GM21381 (cell line): ENCODE measurements around the gene NR5A1.

ENCODE experiments used
- ATAC-seq: cut with Tn5 transposase; IDR thresholded peaks from one replicate; pipeline ENCODE4 v1.9.1; 2021; ENCODE audit warnings: mild to moderate bottlenecking, moderate library complexity; ENCODE audit not compliant: unreplicated experiment

Gene NR5A1

DNA sequence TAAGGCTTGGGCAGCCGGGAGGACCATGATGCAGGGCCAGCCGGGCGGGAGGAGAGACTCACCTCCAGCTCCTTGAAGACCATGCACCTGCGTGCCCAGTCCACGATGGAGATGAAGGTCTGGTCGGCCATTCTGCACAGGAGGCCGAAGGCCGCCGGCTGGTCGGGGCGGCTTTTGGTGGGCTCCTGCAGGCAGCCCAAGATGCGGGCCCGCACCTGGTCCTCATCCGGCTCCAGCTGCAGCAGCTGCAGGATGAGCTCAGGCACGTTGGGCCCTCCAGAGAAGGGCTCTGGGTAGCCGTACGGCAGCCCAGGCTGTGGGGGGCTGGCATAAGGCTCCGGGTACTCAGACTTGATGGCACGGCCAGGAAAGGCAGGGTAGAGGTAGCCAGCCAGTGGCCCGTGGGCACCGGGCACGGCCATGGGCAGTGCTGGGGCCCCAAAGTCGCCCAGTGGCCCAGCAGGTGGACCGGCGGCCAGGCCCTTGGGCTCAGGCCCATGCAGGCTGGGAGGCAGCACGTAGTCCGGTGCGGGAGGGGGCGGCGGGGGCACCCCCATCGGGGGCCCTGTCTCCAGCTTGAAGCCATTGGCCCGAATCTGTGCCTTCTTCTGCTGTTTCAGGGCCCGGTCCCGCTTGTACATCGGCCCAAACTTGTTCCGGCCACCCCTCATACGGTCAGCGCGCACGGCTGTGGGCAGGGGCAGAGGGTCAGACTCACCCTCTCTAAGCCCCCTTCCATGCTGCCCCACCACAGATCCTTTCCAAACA lies 7.0 kb downstream of the NR5A1 start:
- no peak for ATAC-seq

- ATAC-seq: no peak
Measured at GRCh38 chr9:124499216-124499615, 8.0 kb downstream of the NR5A1 start.

- ATAC-seq: no peak
Measured at GRCh38 chr9:124498499-124499146, 8.6 kb downstream of the NR5A1 start.

GRCh38 chr9:124498040-124498439 lies 9.2 kb downstream of the NR5A1 start:
- no peak for ATAC-seq

DNA sequence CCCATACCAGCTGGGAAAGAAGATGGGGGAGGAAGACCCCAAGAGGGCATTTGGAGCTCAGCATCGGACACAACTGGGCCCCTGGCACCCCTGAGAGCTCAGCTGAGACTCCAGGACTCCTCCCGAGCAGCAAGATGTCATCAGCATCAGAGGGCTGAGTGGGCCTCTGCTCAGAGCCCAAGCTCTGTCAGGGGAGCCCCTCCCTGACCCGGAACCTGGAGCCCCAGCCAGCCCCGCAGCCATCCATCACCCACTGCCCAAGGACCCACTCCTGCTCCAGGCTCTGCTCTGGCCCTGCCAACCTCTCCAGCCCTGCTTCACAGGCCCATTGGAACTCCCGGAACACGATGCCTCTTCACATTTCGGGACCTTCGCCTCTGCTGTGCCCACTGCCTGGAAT lies 9.8 kb downstream of the NR5A1 start:
- ATAC-seq: no peak

- no peak for ATAC-seq
Measured at GRCh38 chr9:124496463-124496862, 10.7 kb downstream of the NR5A1 start.

- no peak for ATAC-seq
Measured at GRCh38 chr9:124496075-124496449, 11.1 kb downstream of the NR5A1 start.

DNA sequence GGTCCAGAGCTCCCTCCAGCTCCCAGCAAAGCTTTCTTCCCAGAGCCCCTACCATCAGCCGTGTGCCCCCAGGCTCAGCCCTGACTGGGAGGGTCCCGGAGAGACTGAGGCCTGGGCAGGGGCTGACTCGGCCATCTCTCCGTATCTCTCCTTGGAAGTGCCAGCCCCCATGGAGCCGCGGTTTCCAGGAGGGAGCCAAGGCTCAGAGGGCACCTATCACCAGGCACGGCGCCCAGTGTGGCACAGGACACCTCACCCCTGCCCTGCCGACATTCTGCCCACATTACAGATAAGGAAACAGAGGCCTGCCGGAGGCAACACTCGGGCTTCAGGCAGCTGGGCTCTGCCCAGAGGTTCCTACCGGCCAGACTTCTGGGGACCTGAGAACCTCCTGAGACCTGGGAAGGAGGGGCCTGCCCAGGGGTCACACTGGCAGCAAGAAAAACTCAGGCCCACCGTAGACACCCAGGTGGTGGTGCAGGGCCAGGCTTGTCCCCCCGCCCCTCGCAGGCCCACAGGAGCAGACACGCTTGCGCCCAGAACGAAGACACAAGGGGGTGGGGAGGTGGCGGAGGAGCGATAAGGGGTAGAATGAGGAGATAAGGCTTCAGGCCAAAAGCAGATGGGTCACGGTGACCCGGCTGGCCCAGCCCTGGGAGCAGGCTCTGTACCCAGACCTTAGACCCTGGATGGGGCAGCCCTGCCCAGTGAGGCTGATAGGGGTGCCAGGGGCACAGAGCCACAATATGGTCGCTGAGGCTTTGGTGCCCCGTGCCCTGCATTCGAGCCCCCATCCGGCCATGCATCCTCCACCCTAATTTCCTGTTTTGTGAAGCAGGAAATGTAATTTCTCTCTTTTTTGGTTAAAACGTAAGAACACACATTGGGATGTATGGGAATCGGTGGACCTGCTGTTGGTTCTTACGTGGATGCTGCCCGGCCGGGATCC lies 11.8 kb downstream of the NR5A1 start:
- no peak for ATAC-seq

GRCh38 chr9:124493794-124494479 lies 13.3 kb downstream of the NR5A1 start:
- no peak for ATAC-seq

DNA sequence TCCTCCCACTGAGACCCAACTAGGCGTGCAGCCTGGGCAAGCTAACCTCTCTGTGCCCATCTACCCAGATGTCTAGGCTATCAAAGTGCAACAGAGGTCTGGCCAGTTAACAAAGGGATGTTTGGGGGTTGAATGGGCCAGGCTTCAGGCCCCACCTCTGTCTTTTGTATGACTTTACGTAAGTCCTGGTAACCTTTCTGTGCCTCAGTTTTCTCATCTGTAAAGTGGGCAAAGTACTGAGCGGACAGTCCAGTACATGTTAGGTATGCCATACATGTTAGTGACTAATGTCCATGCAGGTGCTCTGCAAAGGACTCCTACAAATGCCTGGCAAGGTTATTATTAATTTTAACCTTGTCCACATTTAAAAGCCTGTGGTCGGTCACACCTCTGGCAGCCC lies 14.0 kb downstream of the NR5A1 start:
- ATAC-seq: no peak

- no peak for ATAC-seq
Measured at GRCh38 chr9:124492818-124493217, 14.4 kb downstream of the NR5A1 start.

- no peak for ATAC-seq
Measured at GRCh38 chr9:124491049-124491975, 15.9 kb downstream of the NR5A1 start.

DNA sequence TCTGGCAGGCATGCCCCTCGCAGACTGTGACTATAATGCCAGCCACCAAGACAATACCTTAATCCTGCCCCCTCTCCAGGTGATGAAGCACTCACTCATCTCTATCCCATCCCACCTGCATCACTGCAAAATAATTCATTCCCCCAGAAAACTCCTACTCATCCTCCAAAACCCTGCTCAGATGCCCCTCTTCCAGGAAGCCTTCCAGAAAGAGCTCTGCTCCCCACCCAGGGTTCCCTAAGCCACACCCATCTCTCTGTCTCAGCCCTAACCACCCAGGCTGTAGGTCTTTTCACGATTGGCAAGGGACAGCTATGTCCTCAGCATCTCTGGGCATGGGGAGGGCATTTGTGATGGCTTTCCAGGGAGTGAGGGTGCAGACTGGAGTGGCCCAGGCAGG lies 17.2 kb downstream of the NR5A1 start:
- no peak for ATAC-seq

GRCh38 chr9:124489222-124489621 lies 18.0 kb downstream of the NR5A1 start:
- no peak for ATAC-seq

- ATAC-seq: no peak
Measured at GRCh38 chr9:124488641-124489210, 18.5 kb downstream of the NR5A1 start.

GRCh38 chr9:124487260-124488182 lies 19.7 kb downstream of the NR5A1 start:
- ATAC-seq: no peak

- no peak for ATAC-seq
Measured at GRCh38 chr9:124486778-124487259, 20.4 kb downstream of the NR5A1 start.

GRCh38 chr9:124485936-124486335 lies 21.3 kb downstream of the NR5A1 start:
- ATAC-seq: no peak
